Measurements from ENCODE around the gene RBM4B.
"Not testable (repeated sequence)": the region's sequence is repeated elsewhere in the genome, so short reads cannot be mapped to it uniquely, and the experiment has no call there.

Gene RBM4B, protein sequence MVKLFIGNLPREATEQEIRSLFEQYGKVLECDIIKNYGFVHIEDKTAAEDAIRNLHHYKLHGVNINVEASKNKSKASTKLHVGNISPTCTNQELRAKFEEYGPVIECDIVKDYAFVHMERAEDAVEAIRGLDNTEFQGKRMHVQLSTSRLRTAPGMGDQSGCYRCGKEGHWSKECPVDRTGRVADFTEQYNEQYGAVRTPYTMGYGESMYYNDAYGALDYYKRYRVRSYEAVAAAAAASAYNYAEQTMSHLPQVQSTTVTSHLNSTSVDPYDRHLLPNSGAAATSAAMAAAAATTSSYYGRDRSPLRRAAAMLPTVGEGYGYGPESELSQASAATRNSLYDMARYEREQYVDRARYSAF

DNA sequence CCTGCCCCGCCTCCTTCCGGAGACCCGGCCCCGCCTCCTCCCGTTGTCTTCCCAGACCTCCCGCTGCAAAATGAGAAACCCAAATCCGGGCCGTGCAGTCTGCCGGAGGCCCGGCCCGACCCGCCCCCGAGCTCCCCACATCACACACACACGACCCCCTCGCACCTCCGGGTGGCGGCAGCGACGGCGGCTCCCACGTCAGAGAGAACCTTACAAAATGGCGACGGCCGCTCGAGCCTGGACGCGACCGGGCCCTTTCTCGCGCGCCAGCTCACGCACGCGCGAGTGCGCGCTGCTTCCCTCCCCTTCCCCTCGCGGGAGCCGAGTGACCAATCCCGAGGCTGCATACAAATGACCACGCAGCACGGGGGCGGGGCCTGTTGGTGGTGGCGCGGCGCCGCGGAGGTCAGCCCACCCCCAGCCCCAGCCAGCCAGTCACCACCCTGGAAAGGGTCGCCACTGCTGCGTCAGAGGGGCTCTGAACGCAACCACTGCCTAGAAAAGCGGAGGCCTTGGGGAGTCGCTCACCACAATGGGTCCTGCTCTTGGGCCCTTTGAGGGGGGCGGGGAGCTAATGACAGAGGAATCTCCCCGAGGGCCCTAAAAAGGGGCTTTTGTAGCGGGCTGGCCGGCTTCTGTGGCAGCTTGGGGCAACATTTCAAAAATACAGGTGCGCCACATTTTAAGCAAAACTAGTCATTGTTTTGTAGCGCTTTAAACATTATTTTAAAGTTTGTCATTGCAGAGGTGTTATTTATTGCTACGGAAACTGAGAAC, at the start of gene RBM4B:
RBM4B (minus strand) TSS at position 289 of the 777 bp plus-strand sequence. CDS start 808 bp downstream, outside the sequence.
- peak; percentile 69 for DNase-seq

DNA sequence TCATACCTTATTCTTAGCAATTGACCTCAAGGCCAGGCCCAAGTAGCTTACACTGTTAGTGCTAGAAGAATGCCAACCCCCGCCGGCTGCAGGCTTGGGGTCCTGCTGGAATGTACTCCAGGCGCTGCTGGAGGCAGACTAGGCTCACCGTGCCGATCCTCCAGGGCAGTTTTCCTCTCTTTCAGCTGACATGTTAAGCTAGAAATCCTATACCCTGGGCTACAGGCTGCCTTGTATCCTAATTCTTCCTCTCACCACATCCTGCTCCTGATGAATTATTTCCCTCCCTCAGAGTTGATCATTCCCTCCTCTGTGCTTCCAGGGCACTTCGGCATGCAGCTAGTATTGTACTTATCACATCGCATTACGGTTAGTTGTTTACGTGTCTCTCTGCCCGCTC, 48.0 kb upstream of the RBM4B start:
- DNase-seq, result no peak

DNA sequence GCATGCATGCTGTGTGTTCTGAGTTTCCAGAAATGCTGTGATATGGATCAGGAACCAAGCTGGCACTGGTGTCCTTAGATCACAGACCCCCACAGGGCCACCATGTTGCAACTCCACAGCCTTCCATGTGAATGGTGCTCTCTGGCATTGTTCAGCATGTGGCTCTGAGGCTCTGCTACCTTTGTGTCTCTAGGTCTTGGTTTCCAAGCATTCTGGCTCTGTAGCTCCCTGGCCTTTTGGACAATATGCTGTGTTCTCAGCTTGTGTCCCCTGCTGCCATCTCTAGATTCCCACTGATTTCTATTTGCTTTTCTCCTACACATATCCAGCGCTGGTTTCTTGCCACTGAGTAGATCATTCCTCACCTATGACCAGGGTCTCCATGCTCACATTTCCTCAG, 47.4 kb upstream of the RBM4B start:
- no peak for DNase-seq

DNA sequence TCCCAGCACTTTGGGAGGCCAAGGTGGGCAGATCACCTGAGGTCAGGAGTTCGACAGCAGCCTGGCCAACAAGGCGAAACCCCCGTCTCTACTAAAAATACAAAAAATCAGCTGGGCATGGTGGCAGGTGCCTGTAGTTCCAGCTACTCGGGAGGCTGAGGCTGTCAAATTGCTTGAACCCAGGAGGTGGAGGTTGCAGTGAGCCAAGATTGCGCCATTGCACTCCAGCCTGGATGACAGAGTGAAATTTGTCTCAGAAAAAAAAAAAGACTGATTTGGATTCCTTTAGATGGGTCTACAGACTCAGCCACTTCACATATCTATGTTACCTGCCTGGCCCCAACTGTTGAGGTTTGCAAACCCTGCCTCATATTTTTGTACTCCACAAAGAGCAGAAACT, 46.5 kb upstream of the RBM4B start:
- not testable (repeated sequence) for DNase-seq

DNA sequence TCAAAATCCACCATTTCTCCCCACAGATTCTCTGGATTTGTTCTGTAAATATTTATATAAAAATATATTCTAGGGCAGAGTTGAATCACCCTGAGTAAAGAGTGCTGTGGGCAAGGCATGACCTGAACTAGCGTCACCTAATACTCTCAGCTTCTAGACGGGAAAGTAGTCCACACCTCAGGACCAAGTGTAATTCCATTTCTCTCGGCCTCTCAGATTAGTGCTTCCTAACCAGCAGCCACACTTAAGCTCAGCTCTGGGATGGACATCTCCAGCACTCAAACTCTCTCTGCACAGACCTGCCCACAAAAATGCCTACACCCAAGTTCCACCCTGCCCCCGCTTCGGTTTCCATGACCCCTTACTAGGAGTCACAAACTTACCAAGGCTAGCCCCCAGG, 46.0 kb upstream of the RBM4B start:
- DNase-seq, result no peak

DNA sequence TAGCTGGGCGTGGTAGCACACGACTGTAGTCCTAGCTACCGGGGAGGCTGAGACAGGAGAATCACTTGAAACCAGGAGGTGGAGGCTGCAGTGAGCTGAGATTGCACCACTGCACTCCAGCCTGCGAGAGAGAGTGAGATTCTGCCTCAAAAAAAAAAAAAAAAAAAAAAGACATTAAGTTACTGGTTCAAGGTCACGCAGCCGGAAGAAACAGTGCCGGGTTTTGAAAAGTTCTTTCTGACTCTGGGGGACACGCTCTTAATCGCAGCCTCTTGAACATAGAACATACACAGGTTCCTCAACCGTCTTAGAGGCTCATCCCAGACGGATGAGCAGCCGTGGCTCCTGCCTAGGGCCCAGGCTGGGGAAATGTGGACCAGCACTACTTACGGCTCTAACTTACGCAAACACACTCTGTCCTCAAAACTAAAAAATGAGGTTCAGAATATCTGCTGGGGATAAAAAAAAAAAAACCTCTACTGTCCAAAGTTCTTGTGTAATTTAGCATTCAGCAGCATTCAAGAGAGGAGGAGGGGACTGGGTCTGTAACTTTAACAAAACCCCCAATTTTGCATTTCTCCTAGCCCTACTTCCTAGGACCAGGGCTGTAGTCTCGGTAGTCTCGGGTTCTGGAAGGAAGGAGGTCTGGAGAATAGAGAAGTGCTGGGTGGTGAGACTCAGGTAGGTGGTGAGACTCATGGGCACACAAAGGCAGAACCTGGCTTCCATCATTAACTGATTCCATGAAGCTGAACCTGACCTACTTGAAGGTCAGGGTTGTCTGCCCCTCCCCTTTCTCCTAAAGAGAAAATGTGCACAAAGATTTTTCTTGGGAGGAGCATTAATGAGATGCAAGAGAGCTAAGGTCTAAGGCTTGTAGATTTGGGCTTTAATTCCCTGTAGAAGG, 45.3 kb upstream of the RBM4B start:
- DNase-seq, result no peak

DNA sequence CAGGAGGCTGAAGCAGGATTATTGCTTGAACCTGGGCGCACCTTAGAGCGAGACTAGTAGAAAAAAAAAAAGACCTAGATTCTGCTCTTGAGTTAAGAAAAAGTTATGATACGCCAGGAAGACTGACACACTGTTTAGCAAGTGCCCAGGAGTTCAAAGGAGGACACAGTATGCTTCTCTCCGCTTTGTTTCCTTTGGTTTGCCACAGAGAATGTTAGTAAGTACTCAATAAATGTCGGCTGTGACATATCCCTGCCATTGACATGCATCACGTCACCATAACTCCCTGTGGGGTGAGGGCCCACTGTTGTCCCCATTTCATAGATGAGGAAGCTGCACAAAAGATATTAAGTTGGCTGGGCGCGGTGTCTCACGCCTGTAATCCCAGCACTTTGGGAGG, 44.3 kb upstream of the RBM4B start:
- DNase-seq, result no peak

DNA sequence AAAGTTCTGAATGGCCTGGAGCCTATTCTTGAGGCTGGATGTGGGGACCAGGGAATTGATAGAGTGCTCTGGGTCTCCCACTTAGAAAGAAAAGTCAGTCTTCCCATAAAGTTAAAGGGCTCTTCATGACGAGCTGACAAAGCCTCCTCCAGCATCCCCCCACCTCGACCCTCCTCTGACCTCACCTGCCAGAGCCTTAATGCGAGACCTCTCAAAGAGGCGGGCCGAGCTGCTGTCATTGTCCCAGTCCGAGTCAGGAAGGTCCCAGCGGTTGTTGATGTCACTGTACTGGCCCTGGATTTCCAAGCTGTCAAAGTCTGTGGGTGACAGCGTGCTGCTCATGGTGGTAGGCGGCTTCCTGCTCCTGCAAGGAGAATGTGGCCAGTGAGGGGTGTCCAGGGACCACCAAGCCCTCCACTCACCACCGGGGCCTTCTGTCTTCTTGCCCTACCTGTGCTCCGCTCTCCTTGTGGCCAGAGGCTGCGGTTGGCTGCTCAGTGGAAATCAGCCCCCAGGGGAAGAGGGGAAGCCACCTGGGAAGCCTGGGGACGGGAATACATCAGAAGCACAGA, 43.3 kb upstream of the RBM4B start:
- no peak for DNase-seq

DNA sequence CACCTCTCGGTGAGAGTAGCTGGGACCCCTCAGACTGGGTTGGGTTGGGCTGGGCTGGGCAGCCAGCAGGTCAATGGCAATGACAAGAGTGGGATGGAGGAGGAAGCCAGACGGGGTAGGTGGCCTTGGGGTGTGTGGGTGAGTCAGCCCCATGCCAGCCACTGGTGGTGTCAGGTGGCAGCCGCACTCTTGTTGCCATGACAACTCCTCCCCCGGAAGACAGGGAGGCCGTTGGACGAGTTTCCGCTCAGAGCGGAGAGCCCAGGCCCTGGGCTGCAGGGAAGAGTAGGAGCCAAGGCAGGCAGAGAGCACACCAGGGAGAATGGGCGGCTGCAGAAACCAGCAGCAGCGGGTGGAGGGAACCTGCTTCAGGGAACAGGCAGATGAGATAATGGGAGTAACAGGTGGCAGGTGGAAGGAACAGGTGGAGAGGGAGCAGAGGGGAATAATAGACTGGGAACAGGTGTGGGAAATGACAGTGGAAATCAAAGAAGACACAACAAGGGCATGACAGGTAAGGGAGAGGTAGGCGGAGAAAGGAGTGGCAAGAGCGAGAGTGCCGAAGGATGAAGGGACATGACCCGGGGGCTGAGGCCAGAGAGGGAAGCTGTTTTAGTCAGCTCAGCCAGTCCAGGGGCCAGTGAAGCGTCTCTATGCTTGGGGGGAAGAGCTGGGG, 42.7 kb upstream of the RBM4B start:
- peak; percentile 19 for DNase-seq

DNA sequence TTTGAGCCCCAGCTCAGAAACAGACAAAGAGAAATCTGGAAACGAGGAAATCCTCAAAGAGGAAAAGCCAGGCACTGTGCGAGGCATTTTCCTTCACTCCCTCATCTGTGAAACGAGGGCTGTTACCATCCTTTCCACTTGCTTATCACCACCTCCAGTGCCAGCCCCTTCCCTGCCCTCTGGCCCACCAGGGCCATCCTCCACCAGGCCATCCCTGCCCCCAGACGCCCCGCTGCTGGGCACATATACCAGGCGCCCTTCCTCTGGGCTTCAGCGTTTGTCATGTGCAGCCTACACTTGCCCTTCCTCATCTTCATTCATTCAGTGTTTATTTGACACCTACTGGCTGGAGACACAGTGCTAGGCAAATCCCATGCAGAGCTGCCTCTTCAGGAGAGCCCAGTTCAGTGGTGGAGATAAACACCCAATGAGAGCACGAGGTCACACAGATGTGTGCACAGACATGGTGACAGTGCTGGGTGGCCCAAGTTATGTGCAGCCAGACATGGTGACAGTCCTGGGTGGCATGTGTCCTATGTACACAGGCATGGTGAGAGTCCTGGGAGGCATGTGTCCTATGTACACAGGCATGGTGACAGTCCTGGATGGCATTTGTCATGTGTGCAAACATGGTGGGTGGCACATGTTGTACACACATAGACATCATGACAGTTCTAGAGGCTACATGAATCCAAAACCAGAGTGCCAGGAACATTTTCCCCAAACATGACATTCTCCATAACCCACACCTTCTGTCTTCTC, 41.6 kb upstream of the RBM4B start:
- DNase-seq, result no peak

DNA sequence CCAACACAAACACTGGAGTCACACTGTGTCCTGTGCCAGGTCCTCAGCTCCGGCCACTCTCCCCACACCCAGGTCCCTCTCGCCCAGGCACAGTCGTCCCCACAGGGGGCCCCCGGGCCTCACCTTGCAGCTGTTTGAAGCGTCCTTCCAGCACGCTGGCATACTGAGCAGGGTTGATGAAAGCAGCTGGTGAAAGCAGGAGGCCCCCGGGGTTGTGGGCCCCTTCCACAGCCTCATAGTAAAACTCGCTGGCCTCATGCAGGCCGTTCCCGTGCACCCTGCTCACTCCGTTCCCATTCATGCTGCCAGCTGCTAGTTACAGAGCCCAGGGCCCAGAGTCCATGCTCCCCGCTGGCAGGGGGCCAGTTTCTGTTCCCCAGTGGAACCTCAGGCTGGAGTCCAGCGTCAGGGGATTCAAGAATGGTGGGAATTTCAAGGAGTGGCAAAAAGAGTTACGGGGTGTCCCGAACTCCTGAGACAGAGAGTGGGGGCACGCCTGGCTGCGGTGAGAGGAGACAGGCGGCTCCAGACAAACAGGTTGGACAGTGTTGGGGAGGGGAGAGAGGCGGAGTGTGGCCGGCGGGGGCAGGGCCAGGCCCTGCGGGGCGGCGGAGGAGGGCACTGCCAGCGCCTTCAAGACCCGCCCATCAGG, 40.8 kb upstream of the RBM4B start:
- DNase-seq, result no peak

DNA sequence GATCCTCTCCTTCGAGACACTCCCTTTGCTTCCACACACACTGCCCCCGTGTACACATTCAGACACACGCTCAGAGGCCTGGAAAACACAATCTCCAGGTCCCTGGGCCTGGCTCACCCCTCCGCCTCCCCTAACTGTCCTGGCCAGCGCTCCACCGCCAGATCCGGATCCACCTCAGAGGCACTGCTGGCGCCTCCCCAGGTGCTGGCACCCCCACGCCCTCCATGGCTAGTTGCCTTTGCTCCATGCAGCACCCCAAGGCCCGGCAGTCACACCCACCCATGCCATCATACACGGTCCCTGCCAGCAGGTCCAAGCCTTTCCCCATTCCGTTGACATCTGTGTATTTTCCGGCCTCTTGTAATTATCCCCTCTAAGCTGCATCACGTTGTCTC, 40.2 kb upstream of the RBM4B start:
- no peak for DNase-seq

DNA sequence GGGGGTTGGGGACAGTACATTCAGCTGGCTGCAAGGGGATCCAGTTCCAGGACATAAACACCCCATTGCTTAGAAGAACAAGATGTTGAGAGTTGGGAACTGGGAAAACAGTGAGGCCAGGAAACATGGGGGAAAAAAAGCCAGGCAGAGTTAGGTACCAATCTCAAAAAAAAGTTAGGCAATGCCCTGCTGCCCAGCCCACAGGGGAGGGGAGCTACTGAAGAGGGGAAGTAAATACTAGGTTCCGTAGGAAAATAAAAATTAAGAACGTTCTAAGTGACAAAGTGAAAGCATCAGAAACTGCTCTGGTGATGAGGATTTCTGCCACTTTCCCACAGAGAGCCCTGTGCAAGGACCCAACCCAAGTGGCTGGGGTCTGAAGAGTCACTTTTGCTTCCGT, 39.3 kb upstream of the RBM4B start:
- no peak for DNase-seq

DNA sequence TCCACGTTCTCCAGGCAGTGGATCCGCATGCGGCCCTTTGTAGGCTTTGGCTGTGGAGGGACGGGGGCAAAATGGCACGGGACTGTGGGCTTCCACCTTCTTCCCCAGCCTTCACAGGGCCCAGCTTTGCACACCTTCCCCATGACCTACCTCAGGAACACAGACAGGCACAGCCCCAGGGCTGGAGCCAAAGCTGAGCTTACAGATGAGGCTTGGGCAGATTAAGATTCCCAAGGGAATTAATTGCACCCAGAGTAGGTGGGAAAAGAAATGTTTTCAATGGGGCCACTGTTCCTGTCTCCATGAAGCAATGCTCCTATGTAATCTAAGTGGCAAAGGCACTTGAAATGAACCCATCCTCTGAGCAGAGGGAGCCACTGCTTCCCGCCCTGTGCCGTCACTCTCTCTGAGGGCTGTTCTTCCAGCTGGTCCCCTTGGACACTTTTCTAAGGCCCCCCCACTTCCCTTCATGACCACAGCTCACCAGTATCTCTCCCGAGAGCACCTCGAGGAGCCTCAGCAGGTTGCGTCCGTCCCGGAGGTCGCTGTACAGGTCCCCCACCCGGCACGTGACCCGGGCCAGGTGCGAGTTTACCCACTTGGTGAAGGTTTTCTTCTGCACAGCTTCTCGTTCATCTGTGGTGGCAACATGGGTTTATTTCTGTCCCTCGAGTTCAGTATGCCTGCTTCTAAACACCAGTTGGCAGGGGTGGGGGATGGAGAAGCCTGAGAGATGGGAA, 37.8 kb upstream of the RBM4B start:
- no peak for DNase-seq

DNA sequence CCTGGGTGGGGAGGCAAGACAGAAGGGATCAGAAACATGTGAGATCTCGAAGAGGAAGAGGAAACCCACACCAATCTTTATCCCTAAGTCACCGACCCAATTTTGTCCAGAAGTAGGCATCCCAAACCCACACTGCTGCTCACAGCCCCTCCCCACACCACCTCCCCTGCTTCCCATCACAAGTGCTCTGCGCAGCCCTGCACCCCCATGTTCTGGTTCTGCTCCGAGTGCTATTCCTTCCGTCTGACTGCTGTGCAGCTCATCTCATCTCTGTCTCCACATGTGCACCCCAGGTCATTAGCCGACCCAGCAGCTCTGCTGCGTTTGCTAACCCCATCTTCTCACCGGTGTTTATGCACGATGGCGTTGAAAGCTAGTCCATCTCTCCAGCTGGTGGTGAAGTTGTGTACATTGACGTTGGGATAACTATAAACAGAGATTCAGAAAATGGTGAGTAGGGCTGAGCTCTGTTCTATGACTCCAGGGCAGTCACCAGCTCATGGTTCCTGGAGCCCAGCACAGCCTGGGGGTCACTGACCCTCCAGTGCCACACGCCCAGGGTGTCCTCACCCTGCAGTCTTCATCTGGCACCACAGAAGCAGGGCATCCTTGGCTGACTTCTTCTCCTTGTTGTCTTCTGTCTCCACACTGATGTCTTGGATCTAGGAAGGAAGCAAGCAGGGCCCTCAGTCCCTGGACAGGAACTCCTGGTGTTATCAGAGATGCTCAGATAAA, 36.2 kb upstream of the RBM4B start:
- no peak for DNase-seq

DNA sequence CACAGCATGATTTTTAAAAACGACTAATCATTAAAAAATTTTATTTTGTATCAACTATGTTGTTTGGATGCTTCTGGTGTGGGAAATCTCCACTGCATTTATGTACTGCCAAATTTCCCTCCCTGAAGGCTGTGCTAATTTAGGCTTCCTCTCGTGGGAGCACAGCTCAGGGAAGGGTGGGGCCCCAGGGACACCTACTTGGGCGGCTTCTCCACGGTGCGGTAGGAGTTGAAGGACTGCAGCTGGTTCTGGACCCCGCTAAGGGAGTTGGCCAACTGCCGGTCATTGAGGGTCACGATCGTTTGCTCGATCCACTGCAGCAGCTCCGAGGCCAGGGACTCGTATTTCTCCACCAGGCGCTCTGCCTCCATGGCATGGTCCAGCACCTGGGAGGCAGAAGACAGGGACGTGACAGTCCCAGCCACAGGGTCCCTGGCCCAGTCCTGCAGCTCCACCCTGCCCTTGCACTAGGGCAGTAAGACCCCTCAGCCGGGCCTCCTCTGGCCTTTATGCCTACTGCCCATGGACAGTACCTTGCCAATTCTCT, 32.8 kb upstream of the RBM4B start:
- no peak for DNase-seq

DNA sequence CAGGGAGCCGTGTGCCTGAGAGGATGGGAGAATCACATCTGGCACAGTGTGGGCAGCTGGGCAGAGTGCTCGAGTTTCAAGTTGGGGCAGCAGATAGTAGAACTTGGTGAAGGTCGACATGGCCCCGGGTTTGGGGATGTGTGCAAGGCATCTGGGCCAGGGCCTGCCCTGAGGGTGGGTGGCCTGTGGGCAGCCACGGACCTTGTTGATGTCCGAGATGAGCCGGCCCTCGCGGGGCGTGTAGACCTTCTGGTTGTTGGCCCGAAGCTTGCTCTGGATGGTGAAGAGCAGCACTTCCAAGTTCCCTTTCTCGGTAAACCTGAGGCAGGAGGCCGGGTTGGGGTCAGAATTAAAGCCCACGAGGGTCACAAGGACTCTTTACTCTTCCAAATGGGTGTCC, 31.0 kb upstream of the RBM4B start:
- no peak for DNase-seq

DNA sequence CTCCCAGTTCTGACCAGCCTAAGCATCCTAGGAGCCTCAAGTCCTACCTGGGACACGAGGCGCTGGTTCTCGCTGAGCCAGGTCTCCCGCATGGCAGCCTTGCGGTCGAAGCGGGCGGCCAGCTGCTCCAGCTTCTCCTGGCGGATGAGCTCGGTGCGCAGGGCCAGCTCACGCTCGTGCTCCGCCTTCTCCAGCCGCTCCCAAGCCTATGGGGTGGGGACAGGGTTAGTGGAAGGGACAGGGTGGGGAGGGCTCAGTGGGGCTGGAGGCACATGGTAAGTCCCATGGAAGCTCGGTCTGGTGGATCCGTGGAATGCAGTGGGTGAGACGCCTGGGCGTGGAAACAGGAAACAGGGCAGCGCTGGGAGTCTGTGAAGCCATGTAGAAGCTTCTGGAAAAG, 30.4 kb upstream of the RBM4B start:
- no peak for DNase-seq

DNA sequence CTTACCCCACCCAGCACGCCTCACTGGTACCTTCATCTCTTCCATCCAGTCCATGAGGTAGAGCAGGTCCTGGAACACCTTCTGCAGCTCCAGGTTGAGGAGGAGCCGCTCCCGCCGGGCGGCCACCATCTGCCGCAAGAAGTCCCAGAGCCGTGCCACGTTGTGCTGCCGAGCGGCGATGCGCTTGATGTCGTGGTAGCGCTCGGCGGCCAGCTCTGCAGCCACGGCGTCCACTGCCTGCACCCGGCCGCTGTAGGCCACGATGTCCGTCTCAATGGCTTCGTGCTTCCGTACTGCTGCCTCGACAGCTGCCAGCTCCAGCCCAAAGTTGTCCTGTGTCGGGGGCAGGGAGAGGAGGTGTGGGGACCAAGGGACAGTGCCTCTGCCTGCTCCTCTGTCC, 29.8 kb upstream of the RBM4B start:
- no peak for DNase-seq

Data from DMS 273 treated with DMSO at 0.1 percent for 48 hours (cell line).